NCI-H446 treated with DMSO at 0.1 percent for 48 hours (cell line): Measurements from ENCODE around the gene ZNF202.
"Not testable (repeated sequence)": the region's sequence is repeated elsewhere in the genome, so short reads cannot be mapped to it uniquely, and the experiment has no call there.

Experiments
- DNase-seq: peaks from one replicate; lab custom pipeline; 2025; lab: John Stamatoyannopoulos, UW

Gene ZNF202

GRCh38 chr11:123741159-123742030 lies at the start of gene ZNF202:
ZNF202 (minus strand) TSS chr11:123741660; CDS start chr11:123730888, 10,772 bp downstream.
- DNase-seq, result peak; percentile 79

DNA sequence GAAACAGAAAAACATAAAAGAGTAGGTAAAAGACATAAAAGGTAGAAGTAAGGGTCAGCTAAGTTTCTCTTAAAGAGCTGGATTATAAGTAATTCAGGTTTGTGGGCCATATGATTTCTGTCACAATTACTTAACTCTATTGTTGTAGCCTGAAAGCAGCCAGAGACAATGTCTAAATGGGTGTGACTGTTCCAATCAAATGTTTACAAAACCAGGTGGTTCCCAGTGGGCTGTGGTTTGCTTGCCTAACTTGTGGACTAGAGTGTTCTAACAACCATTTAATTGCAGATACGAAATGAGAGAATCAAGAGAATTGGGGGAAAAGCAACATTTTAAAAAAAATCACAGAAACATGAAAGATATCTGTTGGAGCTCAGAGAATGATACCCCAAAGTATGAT lies 42.1 kb upstream of the ZNF202 start:
- no peak for DNase-seq

- no peak for DNase-seq
Observed at GRCh38 chr11:123778511-123778910, 37.1 kb upstream of the ZNF202 start.

- DNase-seq, result no peak
Observed at GRCh38 chr11:123775715-123776549, 34.5 kb upstream of the ZNF202 start.

GRCh38 chr11:123775289-123775688 lies 33.8 kb upstream of the ZNF202 start:
- DNase-seq, result no peak

DNA sequence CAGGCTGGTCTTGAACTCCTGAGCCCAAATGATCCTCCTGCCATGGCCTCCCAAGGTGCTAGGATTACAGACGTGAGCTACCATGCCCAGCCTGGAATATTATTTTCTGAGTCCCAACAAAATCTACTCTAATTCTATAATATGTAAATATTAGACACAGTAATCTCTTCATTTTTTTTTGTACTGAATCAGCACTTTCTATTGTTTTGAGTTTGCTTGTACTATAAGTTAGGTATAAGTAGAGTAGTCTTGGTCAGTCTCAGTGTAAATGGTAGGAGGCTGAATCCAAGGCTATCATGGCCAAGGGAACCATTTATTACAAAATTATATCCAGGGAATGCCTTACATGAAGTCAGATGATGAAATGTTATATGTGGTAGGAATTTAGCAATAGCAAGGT lies 32.5 kb upstream of the ZNF202 start:
- DNase-seq, result no peak

DNA sequence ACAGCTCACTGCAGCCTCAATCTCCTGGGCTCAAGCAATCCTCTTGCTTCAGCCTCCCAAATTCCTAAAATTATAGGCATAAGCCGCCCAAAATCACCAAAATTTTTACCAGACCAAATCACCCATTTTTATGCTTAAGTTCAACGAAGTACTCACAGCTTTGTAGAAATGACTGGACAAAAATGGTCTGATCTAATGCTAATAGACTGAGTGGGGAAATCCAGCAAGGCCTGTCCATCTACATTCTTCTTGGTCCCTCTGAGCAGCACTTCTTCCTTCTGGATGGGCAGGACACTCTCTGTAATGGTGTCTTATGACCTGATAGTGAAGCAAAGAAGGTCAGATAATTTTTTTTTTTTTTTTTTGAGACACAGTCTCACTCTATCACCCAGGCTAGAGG lies 31.6 kb upstream of the ZNF202 start:
- no peak for DNase-seq

DNA sequence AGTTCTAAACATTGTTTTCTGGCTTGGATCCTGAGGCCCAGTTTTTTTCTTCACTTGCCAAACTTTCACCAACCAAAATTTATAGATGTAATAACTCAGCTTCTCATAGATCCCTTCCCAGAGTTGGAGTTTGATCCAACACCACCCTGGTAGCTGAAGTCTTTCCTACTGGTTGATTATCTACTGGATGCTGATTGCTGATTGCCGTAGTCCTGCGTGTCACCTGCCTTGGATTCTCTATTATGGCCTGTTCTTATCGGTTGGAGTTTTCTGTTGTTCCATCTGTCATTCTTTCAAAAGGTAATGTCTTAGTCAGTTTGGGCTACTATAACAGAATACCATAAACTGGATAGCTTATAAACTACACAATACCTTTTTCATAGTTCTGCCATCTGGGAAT lies 30.2 kb upstream of the ZNF202 start:
- DNase-seq, result no peak

GRCh38 chr11:123770712-123771111 lies 29.3 kb upstream of the ZNF202 start:
- no peak for DNase-seq

DNA sequence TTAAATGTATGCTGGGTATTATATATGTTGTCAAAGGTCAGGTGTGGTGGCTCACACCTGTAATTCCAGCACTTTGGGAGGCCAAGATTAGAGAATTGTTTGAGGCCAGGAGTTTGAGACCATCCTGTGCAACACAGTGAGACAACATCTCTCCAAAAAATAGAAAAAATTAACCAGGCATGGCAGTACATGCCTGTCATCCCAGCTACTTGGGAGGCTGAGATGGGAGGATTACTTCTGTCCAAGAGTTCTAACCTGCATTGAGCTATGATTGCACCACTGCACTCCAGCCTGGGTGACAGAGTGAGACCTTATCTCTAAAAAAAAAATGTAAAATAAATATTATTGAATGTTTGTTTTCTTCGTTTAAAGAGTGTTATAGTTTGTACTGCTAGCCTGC lies 24.1 kb upstream of the ZNF202 start:
- DNase-seq, result no peak

DNA sequence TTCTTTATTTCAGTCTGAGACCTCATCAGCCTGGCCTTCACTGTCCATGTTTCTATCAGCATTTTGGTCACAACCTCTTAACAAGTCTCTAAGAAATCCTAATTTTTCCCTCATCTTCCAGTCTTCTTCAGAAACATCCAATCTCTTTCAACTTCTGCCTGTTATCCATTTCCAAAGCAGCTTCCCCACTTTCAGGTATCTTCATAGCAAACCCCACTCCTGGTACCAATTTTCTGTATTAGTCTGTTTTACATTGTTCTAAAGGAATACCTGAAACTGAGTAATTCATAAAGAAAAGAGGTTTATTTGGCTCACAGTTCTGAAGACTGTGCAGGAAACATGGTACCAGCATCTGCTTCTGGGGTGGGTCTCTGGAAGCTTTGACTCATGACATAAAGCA lies 21.0 kb upstream of the ZNF202 start:
- DNase-seq, result no peak

- DNase-seq, result no peak
Observed at GRCh38 chr11:123760894-123761293, 19.4 kb upstream of the ZNF202 start.

GRCh38 chr11:123757976-123758375 lies 16.5 kb upstream of the ZNF202 start:
- DNase-seq, result no peak

DNA sequence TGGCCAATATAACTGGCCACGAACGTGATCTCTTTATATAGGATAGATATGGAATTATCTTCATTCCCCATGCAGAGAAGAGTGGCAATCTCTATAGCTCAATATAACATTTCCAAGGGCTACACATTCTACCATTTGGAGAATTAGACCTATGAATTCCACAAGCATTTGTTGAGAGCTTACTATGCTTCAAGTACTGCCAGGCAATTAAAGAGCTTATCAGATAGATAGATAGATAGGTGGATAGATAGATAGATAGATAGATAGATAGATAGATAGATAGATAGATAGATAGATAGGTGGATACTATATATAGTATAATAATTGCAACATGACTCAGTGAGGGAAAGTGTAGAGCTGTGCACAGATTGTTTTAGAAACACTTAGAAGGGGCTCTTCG lies 14.4 kb upstream of the ZNF202 start:
- DNase-seq, result no peak

DNA sequence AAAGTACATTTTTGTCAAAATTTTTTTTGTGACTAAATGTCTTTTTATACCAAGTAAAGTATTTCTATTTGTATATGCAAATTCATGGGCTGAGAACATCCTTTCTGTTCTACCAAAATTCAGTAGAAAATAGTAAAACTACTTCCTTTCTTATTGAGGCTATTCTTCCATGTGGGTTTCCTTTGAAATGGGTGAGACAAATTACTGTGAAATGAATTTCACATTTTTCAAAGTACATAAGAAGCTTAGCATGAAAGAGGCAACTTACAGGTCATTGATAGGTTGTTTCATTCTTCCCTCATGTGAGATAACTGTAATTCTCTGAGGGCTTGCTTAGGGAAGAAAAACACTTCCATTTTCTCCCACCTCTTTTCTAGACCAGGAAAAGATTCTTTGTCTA lies 13.9 kb upstream of the ZNF202 start:
- DNase-seq, result no peak

- DNase-seq, result no peak
Observed at GRCh38 chr11:123754101-123754568, 12.7 kb upstream of the ZNF202 start, which contains the start of gene OR6X1. OR6X1 (minus strand) TSS chr11:123754518; CDS start chr11:123754518, 0 bp downstream.

- no peak for DNase-seq
Observed at GRCh38 chr11:123753110-123753509, 11.7 kb upstream of the ZNF202 start.

DNA sequence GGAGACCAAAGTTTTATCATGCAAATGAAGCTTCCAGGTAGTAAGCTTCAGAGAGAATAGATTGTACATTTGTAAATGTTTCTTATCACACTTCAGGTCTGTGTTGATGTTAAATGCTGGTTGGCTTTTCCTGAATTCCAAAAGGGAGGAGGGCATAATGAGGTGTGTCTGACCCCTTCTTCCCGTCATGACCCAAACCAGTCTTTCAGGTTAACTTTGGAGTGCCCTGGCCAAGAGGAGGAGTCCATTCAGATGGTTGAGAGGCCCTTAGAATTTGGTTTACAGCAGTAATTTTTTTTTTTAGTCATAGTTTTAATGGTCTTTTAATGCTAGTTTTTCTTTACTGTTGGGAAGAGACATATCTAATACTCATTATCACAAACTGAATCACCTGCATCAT lies 10.3 kb upstream of the ZNF202 start:
- no peak for DNase-seq

DNA sequence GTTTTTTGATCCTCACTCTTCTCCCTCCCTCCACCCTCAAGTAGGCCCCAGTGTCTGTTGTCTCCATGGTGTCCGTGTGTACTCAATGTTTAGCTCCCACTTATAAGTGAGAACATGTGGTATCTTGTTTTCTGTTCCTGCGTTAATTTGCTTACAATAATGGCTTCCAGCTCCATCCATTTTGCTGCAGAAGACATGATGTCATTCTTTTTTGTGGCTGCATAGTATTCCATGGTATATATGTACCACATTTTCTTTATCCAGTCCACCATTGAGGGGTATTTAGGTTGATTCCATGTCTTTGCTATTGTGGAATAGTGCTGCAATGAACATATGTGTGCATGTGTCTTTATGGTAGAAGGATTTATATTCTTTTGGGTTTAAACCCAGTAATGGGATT lies 6.9 kb upstream of the ZNF202 start:
- not testable (repeated sequence) for DNase-seq

GRCh38 chr11:123745764-123746451 lies 4.4 kb upstream of the ZNF202 start:
- DNase-seq, result no peak

- no peak for DNase-seq
Observed at GRCh38 chr11:123742724-123743120, 1.3 kb upstream of the ZNF202 start.

GRCh38 chr11:123742031-123742723 lies 717 bp upstream of the ZNF202 start:
- no peak for DNase-seq
